HG03342 (cell line): Measurements from ENCODE around the gene ANKRD27.
"Not testable (repeated sequence)": the region's sequence is repeated elsewhere in the genome, so short reads cannot be mapped to it uniquely, and the experiment has no call there.

Experiments used
- ATAC-seq: cut with Tn5 transposase; IDR thresholded peaks from one replicate; pipeline ENCODE4 v1.9.1; 2021; ENCODE audit warnings: mild to moderate bottlenecking, moderate library complexity; ENCODE audit not compliant: unreplicated experiment

The ANKRD27 gene

GRCh38 chr19:32607479-32607878, 67.5 kb downstream of the ANKRD27 start:
- no peak for ATAC-seq

- no peak for ATAC-seq
These were observed 68.7 kb downstream of the ANKRD27 start for GRCh38 chr19:32606289-32606688.

- no peak for ATAC-seq
These were observed 69.4 kb downstream of the ANKRD27 start for GRCh38 chr19:32605544-32605943.

- ATAC-seq = no peak
These were observed 71.0 kb downstream of the ANKRD27 start for GRCh38 chr19:32603961-32604360.

GRCh38 chr19:32599736-32600157, 75.2 kb downstream of the ANKRD27 start:
- no peak for ATAC-seq

- ATAC-seq = no peak
These were observed 75.7 kb downstream of the ANKRD27 start for GRCh38 chr19:32599258-32599657.

- ATAC-seq = no peak
These were observed 77.0 kb downstream of the ANKRD27 start for GRCh38 chr19:32598022-32598421.

- no peak for ATAC-seq
These were observed 79.5 kb downstream of the ANKRD27 start for GRCh38 chr19:32595491-32595890.

GRCh38 chr19:32594021-32594420, 81.0 kb downstream of the ANKRD27 start:
- ATAC-seq = no peak

GRCh38 chr19:32587747-32588504, 87.1 kb downstream of the ANKRD27 start:
- not testable (repeated sequence) for ATAC-seq

GRCh38 chr19:32581705-32582179, 93.2 kb downstream of the ANKRD27 start:
- ATAC-seq = no peak

GRCh38 chr19:32580901-32581704, 93.9 kb downstream of the ANKRD27 start, which contains the start of gene PDCD5:
PDCD5 (plus strand) TSS chr19:32581190; CDS start chr19:32581262, 72 bp downstream.
- ATAC-seq = peak; percentile 91

GRCh38 chr19:32580353-32580900, 94.6 kb downstream of the ANKRD27 start:
- ATAC-seq = peak; percentile 16

GRCh38 chr19:32576790-32577189, 98.2 kb downstream of the ANKRD27 start:
- ATAC-seq = no peak

- ATAC-seq = no peak
These were observed 101.5 kb downstream of the ANKRD27 start for GRCh38 chr19:32573492-32573794.

- ATAC-seq = not testable (repeated sequence)
These were observed 102.1 kb downstream of the ANKRD27 start for GRCh38 chr19:32572700-32573491.

- ATAC-seq = not testable (repeated sequence)
These were observed 103.4 kb downstream of the ANKRD27 start for GRCh38 chr19:32571471-32572075.

- no peak for ATAC-seq
These were observed 104.7 kb downstream of the ANKRD27 start for GRCh38 chr19:32570081-32570785.

GRCh38 chr19:32567486-32567885, 107.5 kb downstream of the ANKRD27 start:
- no peak for ATAC-seq
